ENCODE data around the gene POLR3K.
A peak's percentile ranks its signal among the peaks of the same experiment; 100 is the strongest.
"Not testable (repeated sequence)": the region's sequence is repeated elsewhere in the genome, so short reads cannot be mapped to it uniquely, and the experiment has no call there.

The POLR3K gene

GRCh38 chr16:43294-43693, 10.1 kb downstream of the POLR3K start:
- Mint-ChIP-seq H3K9me3 (no peaks in the 10 kb centered on the region), H3K4me1 (peaks cover 42% of the 10 kb centered on the region), H3K36me3 (peaks cover 9% of the 10 kb centered on the region), H3K4me3 (no peak overlapping the region), H3K27ac (no peak overlapping the region), H3K27me3 (no peaks in the 10 kb centered on the region)

- no peak overlapping the region for H3K27ac Mint-ChIP-seq
- no peak overlapping the region for H3K4me3 Mint-ChIP-seq
- H3K36me3 Mint-ChIP-seq: peaks cover 9% of the 10 kb centered on the region
- H3K27me3 Mint-ChIP-seq: no peaks in the 10 kb centered on the region
- peaks cover 47% of the 10 kb centered on the region for H3K4me1 Mint-ChIP-seq
- H3K9me3 Mint-ChIP-seq: no peaks in the 10 kb centered on the region
Measured at GRCh38 chr16:42691-43090, 10.7 kb downstream of the POLR3K start.

GRCh38 chr16:42069-42457, 11.3 kb downstream of the POLR3K start:
- Mint-ChIP-seq H3K27me3 (no peaks in the 10 kb centered on the region), H3K36me3 (peaks cover 5% of the 10 kb centered on the region)

GRCh38 chr16:41439-42068, 11.9 kb downstream of the POLR3K start:
- H3K27ac Mint-ChIP-seq: peak overlapping the region; percentile 48
- H3K36me3 Mint-ChIP-seq: peaks cover 5% of the 10 kb centered on the region
- no peaks in the 10 kb centered on the region for H3K9me3 Mint-ChIP-seq

More at GRCh38 chr16:42069-42457, 11.3 kb downstream of the POLR3K start:
- no peaks in the 10 kb centered on the region for H3K9me3 Mint-ChIP-seq
- peak overlapping the region; percentile 47 for H3K4me3 Mint-ChIP-seq
- peaks cover 44% of the 10 kb centered on the region for H3K4me1 Mint-ChIP-seq
- H3K27ac Mint-ChIP-seq: peak overlapping the region; percentile 48

GRCh38 chr16:38941-39892, 14.2 kb downstream of the POLR3K start:
- no peak overlapping the region for H3K4me3 Mint-ChIP-seq
- peak overlapping the region; percentile 65 for H3K27ac Mint-ChIP-seq
- no peaks in the 10 kb centered on the region for H3K9me3 Mint-ChIP-seq
- peaks cover 5% of the 10 kb centered on the region for H3K36me3 Mint-ChIP-seq
- H3K4me1 Mint-ChIP-seq: peaks cover 43% of the 10 kb centered on the region
- H3K27me3 Mint-ChIP-seq: no peaks in the 10 kb centered on the region

More at GRCh38 chr16:41439-42068, 11.9 kb downstream of the POLR3K start:
- Mint-ChIP-seq H3K4me1 (peaks cover 43% of the 10 kb centered on the region), H3K27me3 (no peaks in the 10 kb centered on the region), H3K4me3 (peak overlapping the region; percentile 47)

- H3K36me3 Mint-ChIP-seq: not testable (repeated sequence)
- peaks cover 37% of the 10 kb centered on the region for H3K4me1 Mint-ChIP-seq
Measured at GRCh38 chr16:38206-38605, 15.2 kb downstream of the POLR3K start.

GRCh38 chr16:37511-37910, 15.9 kb downstream of the POLR3K start:
- H3K4me1 Mint-ChIP-seq: peaks cover 31% of the 10 kb centered on the region
- H3K27ac Mint-ChIP-seq: no peak overlapping the region

More at GRCh38 chr16:38206-38605, 15.2 kb downstream of the POLR3K start:
- H3K9me3 Mint-ChIP-seq, H3K27ac Mint-ChIP-seq, H3K27me3 Mint-ChIP-seq, H3K4me3 Mint-ChIP-seq: not testable (repeated sequence)

GRCh38 chr16:36336-36984, 16.9 kb downstream of the POLR3K start:
- H3K4me3 Mint-ChIP-seq: no peak overlapping the region
- H3K27me3 Mint-ChIP-seq: no peaks in the 10 kb centered on the region
- no peaks in the 10 kb centered on the region for H3K36me3 Mint-ChIP-seq
- H3K27ac Mint-ChIP-seq: no peak overlapping the region
- peaks cover 20% of the 10 kb centered on the region for H3K4me1 Mint-ChIP-seq
- no peaks in the 10 kb centered on the region for H3K9me3 Mint-ChIP-seq

More at GRCh38 chr16:37511-37910, 15.9 kb downstream of the POLR3K start:
- Mint-ChIP-seq H3K27me3 (no peaks in the 10 kb centered on the region), H3K36me3 (peaks cover 3% of the 10 kb centered on the region), H3K9me3 (no peaks in the 10 kb centered on the region), H3K4me3 (no peak overlapping the region)

GRCh38 chr16:35678-36305, 17.6 kb downstream of the POLR3K start:
- Mint-ChIP-seq H3K4me3 (no peak overlapping the region), H3K27ac (no peak overlapping the region)

GRCh38 chr16:35011-35677, 18.3 kb downstream of the POLR3K start:
- H3K27me3 Mint-ChIP-seq: no peaks in the 10 kb centered on the region
- no peak overlapping the region for H3K27ac Mint-ChIP-seq
- peaks cover 18% of the 10 kb centered on the region for H3K4me1 Mint-ChIP-seq
- no peak overlapping the region for H3K4me3 Mint-ChIP-seq
- no peaks in the 10 kb centered on the region for H3K36me3 Mint-ChIP-seq
- H3K9me3 Mint-ChIP-seq: no peaks in the 10 kb centered on the region

More at GRCh38 chr16:35678-36305, 17.6 kb downstream of the POLR3K start:
- H3K4me1 Mint-ChIP-seq: peaks cover 18% of the 10 kb centered on the region
- no peaks in the 10 kb centered on the region for H3K27me3 Mint-ChIP-seq
- no peaks in the 10 kb centered on the region for H3K36me3 Mint-ChIP-seq
- H3K9me3 Mint-ChIP-seq: no peaks in the 10 kb centered on the region

GRCh38 chr16:34648-34987, 18.8 kb downstream of the POLR3K start:
- Mint-ChIP-seq H3K27ac (no peak overlapping the region), H3K36me3 (no peaks in the 10 kb centered on the region), H3K27me3 (no peaks in the 10 kb centered on the region), H3K9me3 (no peaks in the 10 kb centered on the region), H3K4me3 (no peak overlapping the region), H3K4me1 (peaks cover 18% of the 10 kb centered on the region)

- Mint-ChIP-seq H3K4me1 (peaks cover 13% of the 10 kb centered on the region), H3K27me3 (no peaks in the 10 kb centered on the region), H3K27ac (no peak overlapping the region), H3K4me3 (no peak overlapping the region), H3K36me3 (no peaks in the 10 kb centered on the region), H3K9me3 (no peaks in the 10 kb centered on the region)
Measured at GRCh38 chr16:33877-34647, 19.3 kb downstream of the POLR3K start.

GRCh38 chr16:33154-33876, 20.1 kb downstream of the POLR3K start:
- H3K9me3 Mint-ChIP-seq, H3K4me1 Mint-ChIP-seq, H3K27ac Mint-ChIP-seq, H3K4me3 Mint-ChIP-seq, H3K27me3 Mint-ChIP-seq, H3K36me3 Mint-ChIP-seq: not testable (repeated sequence)

- not testable (repeated sequence) for H3K4me3 Mint-ChIP-seq, H3K27ac Mint-ChIP-seq, H3K36me3 Mint-ChIP-seq, H3K9me3 Mint-ChIP-seq, H3K27me3 Mint-ChIP-seq, H3K4me1 Mint-ChIP-seq
Measured at GRCh38 chr16:30627-31026, 22.8 kb downstream of the POLR3K start.
